OCI-LY3 (cell line): ENCODE results near the gene CHL1.

Experiments used
- H2AFZ ChIP-seq: fragments of 200-600, 300-600 bp; shearing (Covaris generic); 2 replicates; pipeline ENCODE4 v1.6.0; 2014; ENCODE audit warnings: antibody characterized with exemption, low read depth, low read length
- H3K27ac ChIP-seq: fragments of 200-600, 300-600 bp; sonication (generic); 2 replicates; pipeline ENCODE4 v1.5.1; 2014; ENCODE audit warnings: mild to moderate bottlenecking, low read length, moderate library complexity, mixed read lengths
- H3K27me3 ChIP-seq: fragments of 200-600, 300-600 bp; sonication (generic); 2 replicates; pipeline ENCODE4 v1.6.1; 2014; ENCODE audit warnings: low read depth, low read length, mixed read lengths
- H3K36me3 ChIP-seq: fragments of 200-600, 300-600 bp; sonication (generic); replicated peaks from 2 replicates; pipeline ENCODE3; 2014; ENCODE audit warnings: low read depth, low read length, mixed read lengths
- H3K4me1 ChIP-seq: fragments of 300-600, 200-600 bp; sonication (generic); 2 replicates; pipeline ENCODE4 v1.6.1; 2014; ENCODE audit warnings: low read length, mixed read lengths
- H3K4me2 ChIP-seq: fragments of 200-600, 300-600 bp; sonication (generic); 2 replicates; pipeline ENCODE4 v1.6.1; 2014; ENCODE audit warnings: low read length, mixed read lengths
- H3K4me3 ChIP-seq: fragments of 300-600, 200-600 bp; sonication (generic); 2 replicates; pipeline ENCODE4 v1.5.1; 2014; ENCODE audit warnings: antibody characterized with exemption, mild to moderate bottlenecking, low read length, moderate library complexity
- H3K79me2 ChIP-seq: fragments of 300-600, 200-600 bp; shearing (Covaris generic); 2 replicates; pipeline ENCODE4 v1.6.1; 2014; ENCODE audit warnings: mild to moderate bottlenecking, low read length, mixed read lengths
- H3K9ac ChIP-seq: fragments of 300-600, 200-600 bp; shearing (Covaris generic); 2 replicates; pipeline ENCODE4 v1.6.0; 2014; ENCODE audit warnings: mild to moderate bottlenecking, low read length, moderate library complexity
- H3K9me3 ChIP-seq: fragments of 200-600, 300-600 bp; shearing (Covaris generic); 2 replicates; pipeline ENCODE4 v1.6.1; 2014; ENCODE audit warnings: low read length, mixed read lengths; ENCODE audit not compliant: insufficient read depth
- H4K20me1 ChIP-seq: fragments of 200-600, 300-600 bp; sonication (generic); 2 replicates; pipeline ENCODE4 v1.6.1; 2016; ENCODE audit warnings: low read length, mixed read lengths; ENCODE audit not compliant: insufficient read depth
- CTCF ChIP-seq: fragments of 200-600, 300-600 bp; sonication (generic); IDR thresholded peaks from 2 replicates; pipeline ENCODE4 v1.5.1; 2014; ENCODE audit warnings: antibody characterized with exemption, low read length, low read depth
- EZH2phosphoT487 ChIP-seq: fragments of 200-600 bp; shearing (Covaris generic); IDR thresholded peaks from 2 replicates; pipeline ENCODE4 v1.6.1; 2018; ENCODE audit warnings: antibody characterized with exemption, mixed run types, low read depth

The CHL1 gene

GRCh38 chr3:248864-249520 lies 52.4 kb downstream of the CHL1 start:
- H4K20me1 ChIP-seq = no peaks in the 10 kb centered on the region
- H3K27ac ChIP-seq = no peak overlapping the region
- H3K27me3 ChIP-seq = no peaks in the 10 kb centered on the region
- no peak for TF ChIP-seq EZH2phosphoT487
- TF ChIP-seq CTCF = no peak
- no peaks in the 10 kb centered on the region for H3K4me1 ChIP-seq
- no peak overlapping the region for H3K9ac ChIP-seq
- H3K79me2 ChIP-seq = no peaks in the 10 kb centered on the region
- H3K36me3 ChIP-seq = no peaks in the 10 kb centered on the region
- no peak overlapping the region for H2AFZ ChIP-seq
- no peak overlapping the region for H3K4me3 ChIP-seq
- H3K4me2 ChIP-seq = no peak overlapping the region
- H3K9me3 ChIP-seq = no peaks in the 10 kb centered on the region

- Histone ChIP-seq H3K36me3 (no peaks in the 10 kb centered on the region), H3K4me1 (no peaks in the 10 kb centered on the region), H4K20me1 (no peaks in the 10 kb centered on the region), H3K4me3 (no peak overlapping the region), H3K27ac (no peak overlapping the region), H3K4me2 (no peak overlapping the region), H2AFZ (no peak overlapping the region), H3K9ac (no peak overlapping the region), H3K79me2 (no peaks in the 10 kb centered on the region), H3K27me3 (no peaks in the 10 kb centered on the region), H3K9me3 (no peaks in the 10 kb centered on the region)
- TF ChIP-seq CTCF = no peak
- TF ChIP-seq EZH2phosphoT487 = no peak
These were observed 53.2 kb downstream of the CHL1 start for GRCh38 chr3:249587-250262.

- Histone ChIP-seq H3K4me3 (no peak overlapping the region), H3K36me3 (no peaks in the 10 kb centered on the region), H4K20me1 (no peaks in the 10 kb centered on the region), H3K9ac (no peak overlapping the region), H3K79me2 (no peaks in the 10 kb centered on the region), H3K9me3 (no peaks in the 10 kb centered on the region), H3K27me3 (no peaks in the 10 kb centered on the region), H3K4me1 (no peaks in the 10 kb centered on the region), H2AFZ (no peak overlapping the region), H3K4me2 (no peak overlapping the region), H3K27ac (no peak overlapping the region)
- TF ChIP-seq CTCF = no peak
- no peak for TF ChIP-seq EZH2phosphoT487
These were observed 59.9 kb downstream of the CHL1 start for GRCh38 chr3:256501-256900.

GRCh38 chr3:257826-258225 lies 61.3 kb downstream of the CHL1 start:
- H3K4me2 ChIP-seq = no peak overlapping the region
- H3K27ac ChIP-seq = no peak overlapping the region
- H3K9me3 ChIP-seq = no peaks in the 10 kb centered on the region
- TF ChIP-seq EZH2phosphoT487 (no peak), CTCF (no peak)
- H3K27me3 ChIP-seq = no peaks in the 10 kb centered on the region
- H4K20me1 ChIP-seq = no peaks in the 10 kb centered on the region
- H3K4me1 ChIP-seq = no peaks in the 10 kb centered on the region
- H3K4me3 ChIP-seq = no peak overlapping the region
- H3K9ac ChIP-seq = no peak overlapping the region
- no peak overlapping the region for H2AFZ ChIP-seq
- no peaks in the 10 kb centered on the region for H3K36me3 ChIP-seq
- no peaks in the 10 kb centered on the region for H3K79me2 ChIP-seq
